GM18519 (cell line): ENCODE data around the gene PIGV.

Experiments used
- ATAC-seq: cut with Tn5 transposase; IDR thresholded peaks from one replicate; pipeline ENCODE4 v1.9.1; 2021; ENCODE audit warnings: mild to moderate bottlenecking, moderate library complexity; ENCODE audit not compliant: unreplicated experiment, low FRiP score

Gene PIGV

GRCh38 chr1:26787706-26788514 is at the start of gene PIGV:
TSS of gene PIGV (plus strand) at chr1:26787950. CDS start at chr1:26790816, 2,866 bp downstream.
- peak; percentile 38 for ATAC-seq

- ATAC-seq = no peak
Observed at GRCh38 chr1:26739329-26739914, 48.3 kb upstream of the PIGV start.

- ATAC-seq = no peak
Observed at GRCh38 chr1:26740023-26740634, 47.6 kb upstream of the PIGV start.

GRCh38 chr1:26740952-26741351 is 46.8 kb upstream of the PIGV start:
- no peak for ATAC-seq

GRCh38 chr1:26743426-26744059 is 44.2 kb upstream of the PIGV start:
- no peak for ATAC-seq

- peak; percentile 92 for ATAC-seq
Observed at GRCh38 chr1:26744075-26744959, 43.4 kb upstream of the PIGV start.

GRCh38 chr1:26745191-26745590 is 42.6 kb upstream of the PIGV start:
- no peak for ATAC-seq

GRCh38 chr1:26747048-26747447 is 40.7 kb upstream of the PIGV start:
- ATAC-seq = no peak

GRCh38 chr1:26748351-26748750 is 39.4 kb upstream of the PIGV start:
- ATAC-seq = no peak

- ATAC-seq = no peak
Observed at GRCh38 chr1:26749458-26749857, 38.3 kb upstream of the PIGV start.

GRCh38 chr1:26750428-26750827 is 37.3 kb upstream of the PIGV start:
- no peak for ATAC-seq

- no peak for ATAC-seq
Observed at GRCh38 chr1:26752519-26752918, 35.2 kb upstream of the PIGV start.

GRCh38 chr1:26754086-26754874 is 33.5 kb upstream of the PIGV start:
- ATAC-seq = no peak

GRCh38 chr1:26758358-26758757 is 29.4 kb upstream of the PIGV start:
- ATAC-seq = no peak

GRCh38 chr1:26759531-26759930 is 28.2 kb upstream of the PIGV start:
- no peak for ATAC-seq

GRCh38 chr1:26761217-26761616 is 26.5 kb upstream of the PIGV start:
- no peak for ATAC-seq

- no peak for ATAC-seq
Observed at GRCh38 chr1:26767714-26768113, 20.0 kb upstream of the PIGV start.

- ATAC-seq = no peak
Observed at GRCh38 chr1:26768755-26769154, 19.0 kb upstream of the PIGV start.

- ATAC-seq = no peak
Observed at GRCh38 chr1:26771285-26771642, 16.5 kb upstream of the PIGV start.
